Breast epithelium (tissue), 3 donors: ENCODE measurements around the gene IMPDH2.

Source experiments
- CTCF ChIP-seq, 3 donors: fragments of 450-650 bp; IDR thresholded peaks; one replicate each; pipeline ENCODE4 v1.5.1; 2016 to 2017; ENCODE audit warnings: antibody characterized with exemption in 3 of 3, mild to moderate bottlenecking in 3 of 3, moderate library complexity in 3 of 3
- POLR2A ChIP-seq: fragments of 450-650 bp; IDR thresholded peaks from one replicate; pipeline ENCODE4 v1.6.1; 2016; ENCODE audit warnings: antibody characterized with exemption, mild to moderate bottlenecking, moderate library complexity
- POLR2AphosphoS5 ChIP-seq, 3 donors: sonication (generic); formaldehyde crosslinking; IDR thresholded peaks; one replicate each; pipeline ENCODE4 v1.6.1; 2017; ENCODE audit warnings: antibody characterized with exemption in 3 of 3

GRCh38 chr3:48990636-48991469 lies 38.3 kb downstream of the IMPDH2 start:
- TF ChIP-seq CTCF (IDR thresholded peaks at IDR 0.05) = no peak
- no peak for TF ChIP-seq POLR2A
- no peak for TF ChIP-seq POLR2AphosphoS5 (IDR thresholded peaks at IDR 0.05)
